SK-N-SH (cell line): ENCODE results near the gene PHF23. TPM values are rescaled to one million over a fixed set of nuclear protein-coding genes. Genes with fewer than 3 reads are reported as not detected.

Source experiments
- CTCF ChIA-PET: fragments of 300-600, 350-600 bp; formaldehyde crosslinking; extraction: SDS; loops from one replicate; lab custom pipeline; 2021; lab: Yijun Ruan, JAX
- POLR2A ChIA-PET: fragments of 350-600 bp; sonication (Branson Sonifier 250); formaldehyde crosslinking; extraction: SDS; loops from one replicate; lab custom pipeline; 2020; ENCODE audit warnings: antibody characterized with exemption, inconsistent platforms; lab: Yijun Ruan, JAX
- DNase-seq: peaks from one replicate; pipeline ENCODE4 v3.0.0; 2012
- H2AFZ ChIP-seq: fragments of 200-600 bp; sonication (generic); 2 replicates; pipeline ENCODE4 v1.8.1; 2016; ENCODE audit warnings: antibody characterized with exemption, mild to moderate bottlenecking, low read depth
- H3F3A ChIP-seq: fragments of 200-600 bp; sonication (generic); replicated peaks from 2 replicates; pipeline ENCODE3; 2016; ENCODE audit warnings: antibody characterized with exemption, mild to moderate bottlenecking; ENCODE audit not compliant: insufficient read depth
- H3K27ac ChIP-seq, 2 experiments: fragments of 200-500 bp in 1 of 2; fragments of 200-600 bp in 1 of 2; sonication (Bioruptor generic) in 1 of 2; sonication (generic), shearing (Covaris generic) in 1 of 2; 2 replicates each; pipeline versions ENCODE4 v1.5.1 to v1.6.1; 2014 to 2016; ENCODE audit warnings: low read depth in 2 of 2, inconsistent platforms in 1 of 2, low read length in 1 of 2, mild to moderate bottlenecking in 1 of 2, mixed read lengths in 1 of 2
- H3K27me3 ChIP-seq: fragments of 200-600 bp; sonication (generic), shearing (Covaris generic); 2 replicates; pipeline ENCODE4 v1.6.1; 2016; ENCODE audit warnings: mixed run types; ENCODE audit not compliant: insufficient read depth
- H3K36me3 ChIP-seq, 2 experiments: fragments of 200-500 bp in 1 of 2; fragments of 200-600 bp in 1 of 2; sonication (Bioruptor generic) in 1 of 2; sonication (generic) in 1 of 2; replicated peaks in 1 of 2; 2 replicates each; pipeline versions ENCODE3 to v1.5.1; 2014 to 2016; ENCODE audit warnings: low read length in 1 of 2, mild to moderate bottlenecking in 1 of 2; ENCODE audit not compliant: insufficient read depth in 2 of 2, control insufficient read depth in 1 of 2
- H3K4me1 ChIP-seq, 2 experiments: fragments of 200-500 bp in 1 of 2; fragments of 200-600 bp in 1 of 2; sonication (Bioruptor generic) in 1 of 2; sonication (generic), shearing (Covaris generic) in 1 of 2; 2 replicates each; pipeline versions ENCODE4 v1.5.1 to v1.6.1; 2014 to 2016; ENCODE audit warnings: low read depth in 1 of 2, low read length in 1 of 2, mixed run types in 1 of 2; ENCODE audit not compliant: insufficient read depth in 2 of 2, control insufficient read depth in 1 of 2
- H3K4me2 ChIP-seq: fragments of 200-600 bp; sonication (generic), shearing (Covaris generic); 2 replicates; pipeline ENCODE4 v1.6.1; 2017; ENCODE audit warnings: mixed run types
- H3K4me3 ChIP-seq, 2 experiments: fragments of 200-500 bp in 1 of 2; fragments of 200-600 bp in 1 of 2; sonication (Bioruptor generic) in 1 of 2; sonication (generic), shearing (Covaris generic) in 1 of 2; 2 replicates each; pipeline versions ENCODE4 v1.5.1 to v1.8.1; 2014 to 2016; ENCODE audit warnings: low read depth in 2 of 2, inconsistent platforms in 1 of 2, low read length in 1 of 2, mild to moderate bottlenecking in 1 of 2, mixed read lengths in 1 of 2, moderate library complexity in 1 of 2
- H3K79me2 ChIP-seq: fragments of 200-600 bp; sonication (generic); 2 replicates; pipeline ENCODE4 v1.8.1; 2017; ENCODE audit warnings: mild to moderate bottlenecking; ENCODE audit not compliant: insufficient read depth
- H3K9ac ChIP-seq: fragments of 200-600 bp; sonication (generic); 2 replicates; pipeline ENCODE4 v1.6.1; 2017; ENCODE audit warnings: mixed run types
- H3K9me2 ChIP-seq: fragments of 200-600 bp; sonication (generic); 2 replicates; pipeline ENCODE4 v1.6.1; 2017; ENCODE audit warnings: mixed run types
- H3K9me3 ChIP-seq: fragments of 200-600 bp; sonication (generic); 2 replicates; pipeline ENCODE4 v1.6.1; 2017; ENCODE audit warnings: mixed run types, mild to moderate bottlenecking, moderate library complexity
- H4K20me1 ChIP-seq: fragments of 200-600 bp; sonication (generic); 2 replicates; pipeline ENCODE4 v1.6.1; 2017; ENCODE audit warnings: mild to moderate bottlenecking, mixed run types; ENCODE audit not compliant: insufficient read depth
- EP300 ChIP-seq, 2 experiments: IDR thresholded peaks; 2 replicates each; pipeline versions ENCODE4 v1.4.0 to v1.6.1; 2012; ENCODE audit warnings: borderline replicate concordance in 1 of 2, low read depth in 1 of 2, low read length in 1 of 2
- EZH2phosphoT487 ChIP-seq: fragments of 200-600 bp; sonication (generic); IDR thresholded peaks from 2 replicates; pipeline ENCODE4 v1.6.1; 2017; ENCODE audit warnings: low read depth, mixed run types, mild to moderate bottlenecking, antibody characterized with exemption, moderate library complexity, borderline replicate concordance
- FOSL2 ChIP-seq: IDR thresholded peaks from 2 replicates; pipeline ENCODE4 v1.4.0; 2012; ENCODE audit warnings: low read depth, mild to moderate bottlenecking, moderate library complexity, borderline replicate concordance
- FOXJ3 ChIP-seq: sonication (generic); formaldehyde crosslinking; IDR thresholded peaks from 2 replicates; pipeline ENCODE4 v1.5.1; 2020; ENCODE audit warnings: mild to moderate bottlenecking, missing genetic modification reagents
- GABPA ChIP-seq: IDR thresholded peaks from 2 replicates; pipeline ENCODE4 v1.4.0; 2012; ENCODE audit warnings: low read depth, mild to moderate bottlenecking
- GATA2 ChIP-seq: sonication (generic); formaldehyde crosslinking; IDR thresholded peaks from 2 replicates; pipeline ENCODE4 v1.5.0; 2020; ENCODE audit warnings: mild to moderate bottlenecking, missing genetic modification reagents
- JUND ChIP-seq: IDR thresholded peaks from 2 replicates; pipeline ENCODE4 v1.4.0; 2012
- NFIC ChIP-seq: IDR thresholded peaks from 2 replicates; pipeline ENCODE4 v1.4.0; 2012; ENCODE audit warnings: borderline replicate concordance
- NRF1 ChIP-seq: IDR thresholded peaks from 2 replicates; pipeline ENCODE4 v1.6.1; 2012; ENCODE audit warnings: low read depth, mild to moderate bottlenecking, low read length
- POLR2AphosphoS5 ChIP-seq: IDR thresholded peaks from 2 replicates; pipeline ENCODE4 v1.6.1; 2012; ENCODE audit warnings: low read depth, low read length
- RAD21 ChIP-seq: IDR thresholded peaks from 2 replicates; pipeline ENCODE4 v1.6.1; 2012; ENCODE audit warnings: mild to moderate bottlenecking, low read length
- RXRA ChIP-seq: IDR thresholded peaks from 2 replicates; pipeline ENCODE4 v1.4.0; 2012; ENCODE audit warnings: low read depth, mild to moderate bottlenecking, borderline replicate concordance
- SIN3A ChIP-seq: IDR thresholded peaks from 2 replicates; pipeline ENCODE4 v1.6.1; 2012; ENCODE audit warnings: low read depth, mild to moderate bottlenecking, low read length, moderate library complexity, borderline replicate concordance
- SMC3 ChIP-seq: IDR thresholded peaks from 2 replicates; pipeline ENCODE4 v1.6.1; 2012; ENCODE audit warnings: low read depth, low read length, improper control_type of control experiment
- TCF12 ChIP-seq: IDR thresholded peaks from 2 replicates; pipeline ENCODE4 v1.4.0; 2012
- USF1 ChIP-seq: IDR thresholded peaks from 2 replicates; pipeline ENCODE4 v1.4.0; 2012; ENCODE audit warnings: low read depth, borderline replicate concordance
- ZBTB33 ChIP-seq: IDR thresholded peaks from 2 replicates; pipeline ENCODE4 v1.4.0; 2012; ENCODE audit warnings: low read depth, borderline replicate concordance
- WGBS: methylation state at CpG from one replicate; pipeline ENCODE4 v1.1.6; 2017; ENCODE audit warnings: low lambda C conversion rate; 5-methylcytosine and 5-hydroxymethylcytosine counted together
- polyA plus RNA-seq, 3 experiments: library from polyadenylated mRNA; depleted of rRNA; stranded (reverse); fragments of >200 nt; gene quantifications; 2 replicates each; pipeline ENCODE4 v1.2.3, GENCODE V29; 2012
- TF ChIP-seq, protein P1 (sequence below): fragments of 150-350 bp; IDR thresholded peaks from 2 replicates; pipeline ENCODE4 v1.6.1; 2016; ENCODE audit warnings: mild to moderate bottlenecking, low read depth, low read length

Gene PHF23
- polyA plus RNA-seq, 1 of the 3 experiments (the other 2 are of a cell fraction): 53.3 TPM

- H3K9me3 ChIP-seq: no peaks in the 10 kb centered on the region
- WGBS: 95% methylated on average over 7 of the region's 7 CpGs
- H3K27ac ChIP-seq: 0 out of 4 replicates have a peak overlapping the region, but pooled peaks of 1 of the 2 experiments have one; percentile 7
- POLR2A ChIA-PET: interaction anchor here (0.8 to 0.9 kb wide), 2 partner anchors 10 to 59 kb away, joined by 3 read pairs; no protein-coding TSS in a partner anchor
- no peaks in the 10 kb centered on the region for H3K9me2 ChIP-seq
- H3K9ac ChIP-seq: peak overlapping the region; percentile 94; the same call in 1 of the 2 replicates
- no peak for DNase-seq
- peaks cover 20 to 25% of the 10 kb centered on the region in 2 experiments for H3K36me3 ChIP-seq
- H3K27me3 ChIP-seq: no peaks in the 10 kb centered on the region
- TF ChIP-seq RAD21 (no peak), SMC3 (no peak), POLR2AphosphoS5 (no peak), USF1 (no peak), NFIC (no peak), ZBTB33 (no peak), EZH2phosphoT487 (no peak), FOXJ3 (CRISPR knock-in tag) (no peak), FOSL2 (no peak), GATA2 (CRISPR knock-in tag) (no peak), RXRA (no peak), GABPA (no peak), TCF12 (no peak), SIN3A (no peak), JUND (no peak), EP300 (IDR thresholded peaks at IDR 0.05; ENCODE audit: borderline replicate concordance in 1 of 2, low read depth in 1 of 2, low read length in 1 of 2) (no peak), NRF1 (no peak)
- TF ChIP-seq, protein P1, sequence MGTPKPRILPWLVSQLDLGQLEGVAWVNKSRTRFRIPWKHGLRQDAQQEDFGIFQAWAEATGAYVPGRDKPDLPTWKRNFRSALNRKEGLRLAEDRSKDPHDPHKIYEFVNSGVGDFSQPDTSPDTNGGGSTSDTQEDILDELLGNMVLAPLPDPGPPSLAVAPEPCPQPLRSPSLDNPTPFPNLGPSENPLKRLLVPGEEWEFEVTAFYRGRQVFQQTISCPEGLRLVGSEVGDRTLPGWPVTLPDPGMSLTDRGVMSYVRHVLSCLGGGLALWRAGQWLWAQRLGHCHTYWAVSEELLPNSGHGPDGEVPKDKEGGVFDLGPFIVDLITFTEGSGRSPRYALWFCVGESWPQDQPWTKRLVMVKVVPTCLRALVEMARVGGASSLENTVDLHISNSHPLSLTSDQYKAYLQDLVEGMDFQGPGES: no peak
- peaks cover 18% of the 10 kb centered on the region for H3F3A ChIP-seq
- no peak overlapping the region for H2AFZ ChIP-seq
- H3K4me3 ChIP-seq: peak overlapping the region; percentile 81 to 95
- CTCF ChIA-PET: interaction anchor here (1.5 kb wide), 1 partner anchor 46 kb away, joined by 6 read pairs; no protein-coding TSS in a partner anchor
- H4K20me1 ChIP-seq: no peaks in the 10 kb centered on the region
- peak overlapping the region; percentile 95 for H3K4me2 ChIP-seq
- H3K4me1 ChIP-seq: peaks cover 9 to 23% of the 10 kb centered on the region in 2 experiments; a peak in 3 of 4 replicates
- H3K79me2 ChIP-seq: peaks cover 68% of the 10 kb centered on the region
These were observed 10.6 kb upstream of the PHF23 start for GRCh38 chr17:7249830-7250229.
